Stimulated activated CD4-positive, alpha-beta T cell treated with anti-CD3 and anti-CD28 coated beads, TNF-alpha, amount 100 ng/mL, for 48 hours (primary cell): ENCODE measurements around the gene FADS3.

Source experiments
- DNase-seq, 3 donors: peaks; one replicate each; pipeline ENCODE4 v3.0.0-alpha.2; 2020; ENCODE audit warnings: low read depth in 3 of 3

FADS3 gene

DNA sequence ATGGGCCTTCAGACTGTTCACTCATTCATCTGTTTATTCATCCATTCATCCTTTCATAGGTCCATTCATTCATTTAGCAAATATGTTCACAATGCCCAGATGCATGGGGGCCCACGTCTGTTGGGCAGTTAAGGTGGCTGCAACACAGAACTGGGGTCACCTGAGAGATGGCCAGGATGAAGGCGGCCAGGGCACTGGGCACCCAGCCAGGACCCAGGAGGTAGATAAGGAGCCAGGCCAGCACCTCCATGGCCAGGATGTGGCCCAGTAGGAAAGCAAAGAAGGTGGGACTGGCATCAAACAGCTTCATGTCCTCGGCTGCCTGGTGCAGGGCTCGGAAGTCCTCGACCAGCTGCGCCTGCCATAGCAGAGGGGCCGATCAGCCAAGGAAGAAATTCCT, 12.2 kb downstream of the FADS3 start:
- DNase-seq = no peak

DNA sequence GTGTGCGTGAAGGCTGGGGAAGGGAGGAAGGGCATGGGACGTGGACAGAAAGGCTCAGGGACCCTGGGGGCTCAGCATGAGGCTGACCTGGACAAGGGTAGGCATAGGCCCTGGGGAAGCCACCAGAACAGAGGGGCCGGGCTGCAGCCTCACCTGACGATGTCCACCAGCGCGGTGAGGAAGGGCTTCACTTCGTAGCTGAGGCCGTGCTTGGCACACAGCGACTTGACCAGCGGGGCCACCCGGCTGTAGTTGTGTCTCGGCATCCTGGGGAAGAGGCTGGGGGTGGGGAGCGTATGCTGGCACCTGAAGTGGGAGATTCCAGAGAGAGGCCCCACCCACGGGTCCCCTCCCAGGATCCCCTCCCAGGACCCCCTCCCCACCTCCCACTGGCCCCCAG, 15.6 kb downstream of the FADS3 start:
- no peak for DNase-seq

DNA sequence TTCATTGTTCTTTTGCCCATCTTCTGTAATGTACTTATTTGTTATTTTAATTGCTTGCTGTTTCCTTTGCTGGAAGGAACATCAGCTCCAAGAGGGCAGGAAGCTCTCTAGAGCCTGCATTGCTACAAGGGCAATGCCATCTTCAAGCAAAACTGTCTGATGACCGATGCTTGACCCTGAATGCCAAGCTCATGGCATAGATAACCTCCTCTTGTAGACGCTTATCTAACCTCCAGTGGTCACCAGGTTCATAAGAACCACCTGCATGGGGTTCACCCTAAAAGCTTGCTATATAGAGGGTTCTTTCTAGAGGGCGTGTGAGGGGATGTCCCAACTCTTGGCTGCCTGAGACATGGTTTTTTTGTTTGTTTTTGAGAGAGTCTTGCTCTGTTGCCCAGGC, 16.5 kb downstream of the FADS3 start:
- DNase-seq = no peak

DNA sequence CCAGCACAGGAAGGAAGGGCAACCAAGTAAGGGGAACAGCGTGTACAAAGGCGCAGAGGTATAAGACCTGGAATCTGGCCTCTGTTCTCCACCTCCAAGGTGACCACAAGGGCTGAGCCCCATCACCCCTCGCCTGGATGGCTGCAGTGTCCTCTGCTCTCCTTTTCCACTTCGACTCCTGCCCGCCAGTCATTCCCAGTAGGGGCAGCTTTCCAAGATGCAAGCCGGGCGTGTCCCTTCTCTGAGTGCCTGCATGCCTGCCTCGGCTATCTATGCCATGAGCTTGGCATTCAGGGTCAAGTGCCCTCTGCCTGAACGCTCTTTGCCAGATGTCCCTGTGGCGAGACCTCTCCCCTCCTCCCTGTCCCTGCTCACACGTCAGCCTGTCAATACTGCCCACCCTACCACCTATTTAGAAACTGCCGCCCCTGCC, 17.0 kb downstream of the FADS3 start:
- DNase-seq = no peak

DNA sequence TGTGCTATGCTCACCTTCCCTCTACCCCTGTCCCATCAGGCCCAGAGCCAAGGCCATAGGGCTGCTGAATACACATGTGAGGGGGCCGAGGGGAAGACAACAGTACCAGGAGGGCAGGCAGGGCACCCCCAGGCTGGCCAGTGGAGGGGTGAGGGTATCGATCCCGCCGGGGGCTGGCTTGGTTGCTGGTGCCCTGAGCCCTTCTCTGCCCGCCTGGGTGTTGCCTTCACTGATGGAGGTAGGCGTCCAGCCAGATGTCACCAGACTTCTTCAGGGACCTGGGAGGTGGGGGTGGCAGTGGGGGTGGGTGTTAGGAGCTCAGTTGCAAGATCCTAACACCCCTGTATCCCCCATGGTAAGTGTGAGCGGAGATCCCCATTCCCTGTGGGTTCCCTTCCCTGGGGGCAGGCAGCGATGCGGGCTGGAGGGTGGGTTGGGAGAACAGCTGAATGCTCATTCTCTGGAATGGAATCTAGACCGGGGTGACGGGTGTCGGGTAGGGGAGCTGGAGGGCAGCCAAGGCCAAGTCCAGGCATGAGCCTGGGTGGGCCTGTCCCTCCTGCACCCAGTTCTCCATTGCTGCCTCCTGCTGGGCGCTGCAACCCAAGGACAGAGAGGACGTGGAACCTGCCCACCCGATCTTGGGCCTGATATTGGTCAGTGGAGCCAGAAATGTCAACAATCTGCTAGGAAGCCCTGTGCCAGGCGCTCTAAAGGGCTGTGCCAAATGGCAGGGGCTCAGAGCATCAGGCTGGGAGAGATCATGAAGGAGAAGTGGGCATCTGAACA, 17.6 kb downstream of the FADS3 start:
- DNase-seq = no peak

DNA sequence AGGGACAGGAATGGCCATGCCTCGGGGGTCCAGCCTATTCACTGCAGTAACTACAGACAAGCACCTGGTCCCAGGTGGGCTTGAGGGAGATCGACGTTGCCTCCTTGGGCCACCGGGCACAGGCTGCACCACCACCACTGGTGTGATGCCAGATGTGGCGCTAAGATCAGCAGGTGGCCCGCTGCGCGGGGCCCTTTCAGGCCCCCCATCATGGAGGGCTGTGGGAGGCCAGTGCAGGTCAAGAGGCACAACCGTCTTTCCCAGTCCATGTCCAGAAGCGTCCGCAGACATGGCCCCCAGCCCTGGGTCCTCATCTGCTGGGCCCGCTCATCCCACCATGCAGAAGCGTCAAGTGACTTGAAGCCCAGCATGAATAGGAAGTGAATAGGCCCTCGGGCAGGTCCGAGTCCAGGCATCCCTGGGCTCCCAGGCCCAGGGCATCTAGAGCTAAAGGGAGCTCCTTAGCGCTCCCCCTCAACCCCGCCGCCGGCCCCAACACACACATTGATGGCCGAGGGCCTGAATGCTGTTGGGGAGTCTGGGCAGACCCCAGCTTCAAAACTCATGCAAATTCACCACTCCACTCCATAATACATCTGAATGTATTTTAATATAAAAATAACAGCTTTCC, 18.3 kb downstream of the FADS3 start:
- DNase-seq = no peak

DNA sequence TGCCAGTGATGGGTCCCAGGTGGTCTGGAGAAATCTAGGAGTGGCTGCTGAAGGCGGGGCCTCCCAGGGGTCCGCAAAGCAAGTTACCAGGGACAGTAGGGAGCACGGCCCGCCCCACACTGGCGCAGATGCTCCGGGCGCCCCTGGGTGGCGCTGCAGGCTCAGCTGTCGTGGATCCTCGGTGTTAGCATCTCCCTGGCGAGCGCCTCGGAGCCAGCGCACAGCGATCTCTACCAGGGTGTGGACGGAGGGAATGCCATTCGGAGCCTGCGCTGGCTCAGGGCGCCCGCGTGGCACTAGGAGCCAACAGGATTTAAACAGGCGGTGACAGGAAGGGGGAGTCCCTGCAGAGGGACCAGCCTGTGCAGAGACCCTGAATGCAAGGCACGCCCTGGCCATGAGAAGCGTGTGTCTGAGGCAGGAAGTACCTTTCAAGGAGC, 20.2 kb downstream of the FADS3 start:
- peak; percentile 39 to 50 (median 49) for DNase-seq

DNA sequence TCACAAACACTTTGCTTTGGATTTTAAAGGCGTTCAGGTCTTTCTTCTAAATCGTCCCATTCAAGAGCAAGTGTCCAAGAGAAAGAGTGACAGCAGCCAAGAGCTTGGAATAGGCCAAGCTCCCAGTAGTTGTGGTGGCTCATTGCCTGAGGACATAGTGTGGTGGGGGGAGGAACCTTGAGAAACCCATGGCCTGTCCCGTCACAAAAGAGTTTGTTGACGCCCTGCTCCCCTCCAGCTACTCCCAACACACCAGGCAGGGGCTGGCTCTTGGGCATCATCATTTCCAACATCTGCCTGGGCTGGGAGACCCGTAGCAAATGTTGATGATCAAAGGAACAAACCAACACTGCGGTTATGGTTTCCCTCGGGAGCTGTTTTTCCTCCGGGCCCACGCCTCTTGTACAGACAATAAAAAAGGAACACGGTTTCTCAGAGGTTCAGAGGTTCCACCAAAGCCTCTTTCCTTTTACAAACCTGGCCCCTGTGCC, 20.8 kb downstream of the FADS3 start:
- DNase-seq = no peak

DNA sequence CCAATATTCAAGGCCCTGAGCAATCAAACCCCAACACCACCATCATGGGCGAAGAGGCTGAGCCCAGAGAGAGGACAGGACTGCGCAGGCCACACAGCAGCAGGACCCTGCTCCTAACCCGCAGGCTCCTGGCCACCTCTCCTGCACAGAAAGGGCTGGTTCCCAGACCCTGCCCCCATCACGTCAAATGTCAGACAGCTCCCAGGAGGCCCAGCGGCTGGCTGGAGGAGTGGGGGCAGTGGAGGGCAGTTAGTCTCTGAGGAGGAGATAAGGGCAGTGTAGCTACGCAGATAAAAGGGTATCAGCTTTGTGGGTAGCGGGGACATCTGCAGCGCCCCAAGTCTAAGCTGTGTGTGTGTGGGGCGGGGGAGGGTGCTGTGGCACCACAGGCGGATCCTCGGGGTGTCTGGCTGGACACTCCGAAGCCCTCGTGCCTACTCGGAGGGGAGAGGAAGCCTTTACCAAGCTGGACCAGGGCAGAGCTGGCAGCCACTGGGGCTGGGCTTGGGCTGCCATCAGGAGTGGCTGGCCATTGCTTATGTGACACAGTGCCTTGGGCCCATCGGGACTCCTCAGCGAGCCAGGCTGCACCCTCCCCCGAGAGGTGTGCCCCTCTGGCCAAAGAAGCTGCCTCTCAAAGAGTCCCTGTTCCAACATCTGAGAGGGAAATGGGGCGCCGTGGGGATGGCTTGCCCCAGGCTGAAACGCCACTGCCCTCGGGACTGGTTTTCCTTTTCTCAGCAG, 21.5 kb downstream of the FADS3 start:
- no peak for DNase-seq

DNA sequence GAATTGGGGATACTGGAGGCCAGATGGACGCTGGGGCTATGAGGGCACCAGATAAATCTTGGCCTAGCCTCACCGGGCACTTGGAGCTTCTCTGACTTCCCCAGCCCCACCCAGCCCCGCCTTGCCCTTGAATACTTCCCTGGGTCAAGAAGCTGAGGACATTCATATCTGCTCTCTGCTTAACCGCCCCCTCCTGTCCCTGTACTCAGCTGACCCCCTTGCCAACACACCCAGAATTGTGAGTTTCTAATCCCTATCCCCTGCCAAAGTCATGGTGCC, 22.0 kb downstream of the FADS3 start:
- DNase-seq = no peak

DNA sequence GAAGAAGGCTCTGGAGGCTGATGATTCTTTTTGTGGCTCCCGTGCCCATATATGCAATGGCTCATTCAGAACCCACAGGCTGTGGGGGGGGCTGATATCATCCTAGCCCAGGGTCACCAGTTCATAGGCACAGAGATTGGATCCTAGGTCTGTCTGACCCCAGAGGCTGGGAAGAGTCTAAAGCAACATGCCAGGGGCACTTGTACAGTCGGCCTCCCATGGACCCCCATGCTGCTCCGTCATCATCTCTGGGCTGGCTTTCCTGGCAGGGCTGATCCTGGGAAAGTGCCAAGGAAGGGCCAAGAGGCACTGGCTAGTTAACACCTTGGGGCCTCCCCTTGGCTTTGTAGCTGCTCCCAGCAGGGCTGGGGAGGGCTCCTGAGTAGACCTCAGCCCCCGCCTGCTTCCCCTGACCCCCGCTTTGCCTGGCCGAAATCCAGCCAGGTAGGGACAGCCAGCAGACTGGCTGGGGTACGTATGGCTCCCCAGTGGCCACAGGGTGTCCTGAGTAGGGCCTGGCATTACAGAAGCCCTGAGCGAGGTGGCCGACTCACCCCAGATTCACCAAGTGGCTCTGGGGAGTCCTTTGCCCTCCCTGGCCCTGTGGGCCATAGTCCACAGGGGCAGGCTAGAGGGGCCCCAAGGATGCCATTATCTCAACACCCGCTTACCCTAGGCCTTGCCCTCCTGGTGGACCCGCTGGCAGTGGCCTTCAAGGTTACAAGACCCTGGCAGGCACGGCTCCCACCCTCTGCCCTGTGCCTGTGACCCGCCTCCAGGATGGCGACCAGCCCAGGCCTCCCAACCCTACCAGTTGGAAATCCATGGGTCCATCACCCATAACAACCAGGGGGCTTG, 22.5 kb downstream of the FADS3 start:
- no peak for DNase-seq

DNA sequence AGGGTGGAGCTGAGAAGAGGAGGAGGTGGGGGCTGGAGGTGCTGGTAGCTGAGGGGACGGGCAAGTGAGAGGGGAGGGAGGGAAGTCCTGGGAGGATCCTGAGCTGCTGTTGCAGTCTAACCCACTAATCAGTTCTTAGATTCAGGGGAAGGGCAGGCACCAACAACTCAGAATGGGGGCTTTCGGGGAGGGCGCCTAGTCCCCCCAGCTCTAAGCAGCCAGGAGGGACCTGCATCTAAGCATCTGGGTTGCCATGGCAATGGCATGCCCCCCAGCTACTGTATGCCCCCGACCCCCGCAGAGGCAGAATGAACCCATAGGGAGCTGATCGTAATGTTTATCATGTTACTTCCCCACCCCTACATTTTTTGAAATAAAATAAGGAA, 24.4 kb downstream of the FADS3 start:
- DNase-seq = no peak

DNA sequence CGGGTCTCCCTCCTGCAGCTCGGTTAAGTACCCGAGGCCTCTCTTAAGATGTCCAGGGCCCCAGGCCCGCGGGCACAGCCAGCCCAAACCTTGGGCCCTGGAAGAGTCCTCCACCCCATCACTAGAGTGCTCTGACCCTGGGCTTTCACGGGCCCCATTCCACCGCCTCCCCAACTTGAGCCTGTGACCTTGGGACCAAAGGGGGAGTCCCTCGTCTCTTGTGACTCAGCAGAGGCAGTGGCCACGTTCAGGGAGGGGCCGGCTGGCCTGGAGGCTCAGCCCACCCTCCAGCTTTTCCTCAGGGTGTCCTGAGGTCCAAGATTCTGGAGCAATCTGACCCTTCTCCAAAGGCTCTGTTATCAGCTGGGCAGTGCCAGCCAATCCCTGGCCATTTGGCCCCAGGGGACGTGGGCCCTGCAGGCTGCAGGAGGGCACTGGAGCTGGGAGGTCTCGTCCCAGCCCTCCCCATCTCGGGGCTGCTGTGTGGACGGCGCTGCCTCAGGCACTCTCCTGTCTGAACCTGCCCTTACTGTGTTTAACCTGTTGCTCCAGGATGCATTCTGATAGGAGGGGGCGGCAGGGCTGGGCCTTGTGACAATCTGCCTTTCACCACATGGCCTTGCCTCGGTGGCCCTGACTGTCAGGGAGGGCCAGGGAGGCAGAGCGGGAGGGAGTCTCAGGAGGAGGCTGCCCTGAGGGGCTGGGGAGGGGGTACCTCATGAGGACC, 25.0 kb downstream of the FADS3 start:
- no peak for DNase-seq

DNA sequence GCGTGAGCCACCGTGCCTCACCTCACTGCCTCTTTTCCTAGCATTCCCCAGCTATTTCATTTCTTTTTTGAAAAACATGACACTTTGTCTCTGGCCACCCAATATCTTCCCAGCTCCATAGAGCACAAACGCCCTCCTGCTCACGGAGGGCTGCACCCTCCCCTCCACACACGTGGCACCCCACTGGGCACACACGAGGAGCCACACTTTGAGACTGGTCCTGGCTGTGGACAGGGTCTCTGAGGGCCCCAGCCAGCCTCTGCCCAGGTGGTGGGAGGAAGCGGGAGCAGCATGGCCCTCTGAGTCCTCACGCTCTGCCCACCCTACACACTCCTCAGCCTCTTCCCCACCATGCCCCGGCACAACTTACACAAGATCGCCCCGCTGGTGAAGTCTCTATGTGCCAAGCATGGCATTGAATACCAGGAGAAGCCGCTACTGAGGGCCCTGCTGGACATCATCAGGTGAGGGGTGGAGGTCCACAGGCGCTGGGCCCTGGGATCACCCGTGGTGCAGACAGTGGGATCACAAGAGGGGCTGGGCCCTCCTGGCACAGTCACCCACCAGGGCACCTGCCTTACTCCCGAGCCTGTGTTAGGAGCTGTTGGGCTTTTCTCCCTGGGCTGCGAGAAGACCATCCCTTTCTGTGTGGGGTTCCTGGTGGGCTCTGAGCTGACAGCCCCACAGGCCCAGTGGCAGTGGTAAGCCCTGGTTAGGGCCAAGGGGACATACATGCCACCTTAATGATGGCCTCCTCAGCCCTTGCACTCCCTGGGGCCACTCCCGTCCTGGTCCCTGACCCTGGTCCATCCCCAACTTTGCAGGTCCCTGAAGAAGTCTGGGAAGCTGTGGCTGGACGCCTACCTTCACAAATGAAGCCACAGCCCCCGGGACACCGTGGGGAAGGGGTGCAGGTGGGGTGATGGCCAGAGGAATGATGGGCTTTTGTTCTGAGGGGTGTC, 26.2 kb downstream of the FADS3 start:
- no peak for DNase-seq

DNA sequence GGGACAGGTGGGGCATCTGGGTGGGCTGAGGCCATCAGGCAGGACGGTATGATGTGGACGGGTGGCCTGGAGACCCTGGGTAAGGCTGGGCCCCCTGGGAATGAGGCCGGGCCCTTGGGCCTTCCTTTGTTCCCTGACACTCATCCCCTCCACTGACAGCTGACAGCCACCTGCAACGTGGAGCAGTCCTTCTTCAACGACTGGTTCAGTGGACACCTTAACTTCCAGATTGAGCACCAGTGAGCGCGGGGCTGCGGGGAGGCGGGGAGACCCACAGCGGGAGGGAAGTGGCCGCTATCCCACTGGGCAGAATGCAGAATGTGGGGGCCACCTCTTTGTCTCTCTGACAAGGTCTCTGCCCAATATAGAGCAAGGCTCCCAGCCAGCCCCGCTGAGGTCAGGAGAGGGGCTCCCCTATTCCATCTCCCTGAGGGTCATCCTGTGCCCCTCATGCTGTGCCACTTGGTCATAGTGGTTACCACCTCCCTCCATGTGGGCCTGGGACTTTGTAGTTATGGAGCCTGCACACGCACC, 27.7 kb downstream of the FADS3 start:
- DNase-seq = no peak

DNA sequence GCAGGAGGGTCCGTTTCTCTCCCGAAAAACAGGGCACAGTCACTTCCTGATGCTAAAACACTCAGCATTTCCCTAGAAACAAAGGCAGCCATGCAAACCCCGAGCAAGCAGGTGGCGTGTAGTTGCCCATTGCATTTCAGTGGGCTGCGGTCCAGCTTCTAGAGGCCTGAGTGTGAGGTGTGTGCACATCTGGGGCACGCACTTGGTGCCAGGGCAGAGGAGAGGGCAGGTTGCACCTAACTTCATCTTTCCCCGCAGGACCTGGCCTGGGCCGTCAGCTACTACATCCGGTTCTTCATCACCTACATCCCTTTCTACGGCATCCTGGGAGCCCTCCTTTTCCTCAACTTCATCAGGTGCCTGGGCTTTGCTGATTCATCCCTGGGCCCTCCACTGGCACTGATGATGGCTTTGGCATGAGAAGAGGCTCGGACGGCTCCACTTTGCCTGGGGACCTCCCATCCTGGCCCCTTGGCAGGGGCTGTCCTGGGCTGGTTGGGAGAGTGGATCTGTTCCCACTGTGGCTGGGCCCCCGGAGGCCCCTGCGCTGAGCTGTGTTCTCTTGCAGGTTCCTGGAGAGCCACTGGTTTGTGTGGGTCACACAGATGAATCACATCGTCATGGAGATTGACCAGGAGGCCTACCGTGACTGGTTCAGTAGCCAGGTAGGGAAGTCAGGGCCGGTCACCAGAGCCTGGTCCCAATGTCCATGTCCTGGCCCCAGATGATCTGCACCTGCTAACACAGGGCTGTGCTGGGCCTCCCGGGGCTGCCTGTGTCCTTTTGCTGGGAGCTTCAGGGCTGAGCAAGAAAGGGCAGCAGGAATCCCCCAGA, 28.4 kb downstream of the FADS3 start:
- no peak for DNase-seq

DNA sequence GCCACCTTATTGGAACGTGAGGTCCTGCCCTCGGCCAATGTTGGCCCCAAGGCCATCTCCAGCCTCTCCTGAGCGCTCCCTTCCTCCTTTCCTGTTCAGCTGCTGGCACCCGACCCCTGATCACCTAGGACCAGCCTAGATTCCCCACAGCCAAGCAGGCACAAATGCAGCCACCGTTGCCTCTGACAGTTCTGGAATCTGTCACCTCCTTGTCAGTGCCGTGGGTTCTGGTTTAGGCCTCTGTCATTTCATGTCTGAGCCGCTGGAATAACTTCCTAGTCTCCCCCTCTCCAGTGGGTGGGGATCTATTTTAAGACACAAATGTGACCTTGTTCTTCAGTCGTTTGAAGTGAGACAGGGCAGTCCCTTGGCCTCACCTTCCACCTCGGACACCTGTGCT, 29.7 kb downstream of the FADS3 start:
- no peak for DNase-seq

DNA sequence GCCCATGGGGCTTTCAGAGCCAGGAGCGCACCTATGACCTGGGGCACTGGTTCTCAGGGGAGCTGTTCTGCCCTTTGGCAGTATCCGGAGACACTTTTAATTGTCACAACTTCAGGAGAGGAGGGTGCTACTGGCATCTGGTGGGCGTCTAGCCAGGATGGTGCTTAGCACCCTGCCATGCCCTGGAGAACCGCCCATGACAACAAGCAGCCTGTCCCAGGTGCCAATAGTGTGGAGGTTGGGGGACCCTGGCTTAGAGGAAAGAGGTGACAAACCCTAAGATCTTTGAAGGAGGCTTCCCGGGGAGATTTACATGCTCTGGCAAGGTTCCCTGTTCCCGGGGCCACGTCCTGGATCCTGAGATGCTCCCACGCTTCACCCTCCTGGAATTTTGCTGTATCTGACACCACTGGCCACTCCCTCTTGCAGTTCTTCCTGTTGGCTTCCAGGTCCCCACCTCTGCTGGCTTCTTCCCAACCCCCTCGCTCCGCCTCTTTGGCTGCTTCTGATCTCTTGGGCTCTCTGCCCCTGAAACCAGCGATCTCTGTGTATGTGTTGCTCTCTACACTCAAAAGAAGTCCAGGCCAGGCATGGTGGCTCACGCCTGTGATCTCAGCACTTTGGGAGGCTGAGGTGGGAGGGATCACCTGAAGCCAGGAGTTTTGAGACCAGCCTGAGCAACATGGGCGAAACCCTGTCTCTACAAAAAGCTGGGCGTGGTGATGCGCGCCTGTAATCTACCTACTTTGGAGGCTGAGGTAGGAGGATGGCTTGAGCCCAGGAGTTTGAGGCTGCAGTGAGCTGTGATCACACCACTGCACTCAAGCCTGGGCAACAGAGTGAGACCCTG, 31.1 kb downstream of the FADS3 start:
- DNase-seq = no peak
